NB4 (cell line): ENCODE data around the gene HOXC10.

Experiments used
- DNase-seq: peaks from one replicate; pipeline ENCODE4 v3.0.0; 2010; ENCODE audit warnings: low read depth
- H3K4me3 ChIP-seq: one replicate; pipeline ENCODE4 v1.5.1; 2011; ENCODE audit warnings: mild to moderate bottlenecking, low read depth, low read length, moderate library complexity
- CTCF ChIP-seq: IDR thresholded peaks from one replicate; pipeline ENCODE4 v1.5.1; 2012; ENCODE audit warnings: low read depth, low read length
- MAX ChIP-seq: IDR thresholded peaks from 2 replicates; pipeline ENCODE4 v1.6.1; 2011; ENCODE audit warnings: low read depth, low read length
- MYC ChIP-seq: IDR thresholded peaks from 2 replicates; pipeline ENCODE4 v1.6.1; 2011; ENCODE audit warnings: low read depth, low read length
- POLR2A ChIP-seq: IDR thresholded peaks from 2 replicates; pipeline ENCODE4 v1.6.1; 2011; ENCODE audit warnings: mild to moderate bottlenecking; ENCODE audit not compliant: insufficient read length; ENCODE audit errors: extremely low read depth

HOXC10 gene

GRCh38 chr12:54004063-54004840, 19.3 kb downstream of the HOXC10 start:
- H3K4me3 ChIP-seq, result no peak overlapping the region
- TF ChIP-seq MAX (no peak), POLR2A (no peak), CTCF (no peak), MYC (no peak)
- DNase-seq, result peak; percentile 31

GRCh38 chr12:54004841-54005530, 20.0 kb downstream of the HOXC10 start:
- DNase-seq, result no peak
- TF ChIP-seq MAX, result no peak
- no peak for TF ChIP-seq MYC
- no peak for TF ChIP-seq POLR2A
- TF ChIP-seq CTCF, result no peak
- H3K4me3 ChIP-seq, result no peak overlapping the region

- TF ChIP-seq POLR2A (no peak), MAX (no peak), MYC (no peak), CTCF (no peak)
- DNase-seq, result no peak
- no peak overlapping the region for H3K4me3 ChIP-seq
Observed at GRCh38 chr12:54005531-54005852, 20.5 kb downstream of the HOXC10 start.

- peak; percentile 87 for DNase-seq
- peak overlapping the region; percentile 21 for H3K4me3 ChIP-seq
- TF ChIP-seq MYC (no peak), MAX (no peak), CTCF (peak; percentile 83)
Observed at GRCh38 chr12:54005853-54006558, 21.1 kb downstream of the HOXC10 start.

GRCh38 chr12:54006559-54007220, 21.7 kb downstream of the HOXC10 start:
- TF ChIP-seq CTCF, result no peak
- no peak for TF ChIP-seq MYC
- TF ChIP-seq MAX, result no peak
- TF ChIP-seq POLR2A, result no peak
- no peak for DNase-seq
- peak overlapping the region; percentile 21 for H3K4me3 ChIP-seq
